ENCODE results near the gene PRKN. TPM values are rescaled to one million over a fixed set of nuclear protein-coding genes. Genes with fewer than 3 reads are reported as not detected.

Gene PRKN
- total and polyA plus RNA-seq, 9 of the 15 experiments (the other 6 are each of a cell fraction or from before 2014, with no cell fraction given): 0.03 to 0.96 (median 0.15) TPM; not detected in 2

DNA sequence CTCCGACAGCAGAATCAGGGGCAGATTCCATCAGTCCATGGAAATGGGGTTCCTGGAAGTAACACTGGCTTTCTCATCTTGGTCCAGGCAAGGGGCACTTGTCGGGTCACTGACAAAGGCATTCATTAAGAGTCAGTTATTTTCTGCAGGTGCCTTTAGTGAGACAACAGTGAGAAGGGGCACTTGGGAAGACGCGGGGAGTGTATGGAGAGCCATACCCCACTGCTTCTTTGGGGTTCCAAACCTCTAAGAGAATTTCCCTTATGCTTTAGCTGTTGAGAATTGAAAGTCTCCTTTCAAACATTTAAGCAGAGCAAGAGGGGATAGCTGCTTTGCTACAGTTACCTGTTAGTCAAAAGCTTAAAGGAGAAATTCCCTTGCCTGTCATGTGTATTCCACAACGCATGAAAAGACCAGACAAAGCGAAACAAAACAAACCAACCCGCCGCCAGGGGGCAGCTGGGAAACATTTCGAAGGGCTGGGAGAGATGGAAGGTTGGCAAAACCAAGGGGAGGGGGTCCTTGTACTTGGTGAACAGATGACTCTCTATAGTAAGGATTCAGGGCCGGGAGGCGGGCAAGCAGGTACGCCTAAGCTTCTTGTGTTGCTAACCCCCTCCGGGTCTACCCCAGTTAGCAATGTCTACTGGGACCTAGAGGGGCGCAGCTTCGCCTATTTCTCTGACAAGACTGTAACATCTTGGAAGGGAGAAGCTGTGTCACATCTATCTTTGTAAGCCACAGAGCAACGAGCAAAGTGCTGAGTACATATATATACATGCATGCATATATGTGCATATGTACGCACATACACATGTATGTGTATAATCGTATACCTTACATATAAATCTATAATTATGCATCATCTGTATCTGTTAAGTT lies 978.8 kb downstream of the PRKN start (continued):
- TF ChIP-seq, protein P1, sequence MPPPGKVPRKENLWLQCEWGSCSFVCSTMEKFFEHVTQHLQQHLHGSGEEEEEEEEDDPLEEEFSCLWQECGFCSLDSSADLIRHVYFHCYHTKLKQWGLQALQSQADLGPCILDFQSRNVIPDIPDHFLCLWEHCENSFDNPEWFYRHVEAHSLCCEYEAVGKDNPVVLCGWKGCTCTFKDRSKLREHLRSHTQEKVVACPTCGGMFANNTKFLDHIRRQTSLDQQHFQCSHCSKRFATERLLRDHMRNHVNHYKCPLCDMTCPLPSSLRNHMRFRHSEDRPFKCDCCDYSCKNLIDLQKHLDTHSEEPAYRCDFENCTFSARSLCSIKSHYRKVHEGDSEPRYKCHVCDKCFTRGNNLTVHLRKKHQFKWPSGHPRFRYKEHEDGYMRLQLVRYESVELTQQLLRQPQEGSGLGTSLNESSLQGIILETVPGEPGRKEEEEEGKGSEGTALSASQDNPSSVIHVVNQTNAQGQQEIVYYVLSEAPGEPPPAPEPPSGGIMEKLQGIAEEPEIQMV (tag; conservative IDR thresholded peaks at IDR 0.05; ENCODE audit: low read depth): no peak
- TF ChIP-seq ZNF3 (CRISPR knock-in tag; IDR thresholded peaks at IDR 0.05): no peak
- TF ChIP-seq, protein P2, sequence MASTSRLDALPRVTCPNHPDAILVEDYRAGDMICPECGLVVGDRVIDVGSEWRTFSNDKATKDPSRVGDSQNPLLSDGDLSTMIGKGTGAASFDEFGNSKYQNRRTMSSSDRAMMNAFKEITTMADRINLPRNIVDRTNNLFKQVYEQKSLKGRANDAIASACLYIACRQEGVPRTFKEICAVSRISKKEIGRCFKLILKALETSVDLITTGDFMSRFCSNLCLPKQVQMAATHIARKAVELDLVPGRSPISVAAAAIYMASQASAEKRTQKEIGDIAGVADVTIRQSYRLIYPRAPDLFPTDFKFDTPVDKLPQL (IDR thresholded peaks at IDR 0.05; ENCODE audit: extremely low read depth, insufficient read length): no peak
- TF ChIP-seq PHB (CRISPR knock-in tag; IDR thresholded peaks at IDR 0.05): no peak
- TF ChIP-seq KLF16 (IDR thresholded peaks at IDR 0.05): 0 out of 2 replicates have a peak, but pooled peaks have one; percentile 24
- no peak for TF ChIP-seq TSHZ1 (CRISPR knock-in tag; IDR thresholded peaks at IDR 0.05)
- TF ChIP-seq ZNF175 (CRISPR knock-in tag; IDR thresholded peaks at IDR 0.05; ENCODE audit: low read depth): no peak
